Left hindlimb (tissue), 1 donor: ENCODE results near the gene EGFL7.

Experiments used
- DNase-seq: peaks from one replicate; pipeline ENCODE4 v3.0.0-alpha.2; 2018

The EGFL7 gene

DNA sequence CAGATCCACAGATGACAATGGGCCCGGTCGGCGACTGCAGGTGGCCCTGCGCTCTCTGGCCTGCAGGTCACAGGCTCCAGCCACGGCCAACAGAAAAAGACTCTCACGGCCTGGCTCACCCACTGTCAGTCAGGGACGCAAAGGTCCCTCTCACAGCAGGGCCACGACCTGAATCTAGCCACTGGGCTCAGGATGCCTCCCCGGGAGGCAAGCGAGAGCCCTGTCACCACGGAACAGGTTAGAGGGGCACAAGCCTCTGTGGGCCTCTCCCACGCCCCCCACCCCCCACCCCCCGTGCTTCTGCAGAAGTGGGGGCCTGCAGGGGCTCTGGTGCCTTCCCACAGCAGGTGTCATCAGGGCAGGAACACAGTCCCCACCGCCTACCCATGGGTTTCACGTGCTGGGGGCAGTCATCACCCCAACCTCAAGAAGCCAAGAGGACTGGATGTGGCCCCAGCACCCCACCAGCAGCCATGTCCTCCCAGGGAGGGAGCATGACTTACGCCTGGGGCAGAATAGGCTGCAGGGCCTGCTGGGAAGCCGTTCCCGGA, 17.3 kb upstream of the EGFL7 start:
- peak; percentile 32 for DNase-seq

DNA sequence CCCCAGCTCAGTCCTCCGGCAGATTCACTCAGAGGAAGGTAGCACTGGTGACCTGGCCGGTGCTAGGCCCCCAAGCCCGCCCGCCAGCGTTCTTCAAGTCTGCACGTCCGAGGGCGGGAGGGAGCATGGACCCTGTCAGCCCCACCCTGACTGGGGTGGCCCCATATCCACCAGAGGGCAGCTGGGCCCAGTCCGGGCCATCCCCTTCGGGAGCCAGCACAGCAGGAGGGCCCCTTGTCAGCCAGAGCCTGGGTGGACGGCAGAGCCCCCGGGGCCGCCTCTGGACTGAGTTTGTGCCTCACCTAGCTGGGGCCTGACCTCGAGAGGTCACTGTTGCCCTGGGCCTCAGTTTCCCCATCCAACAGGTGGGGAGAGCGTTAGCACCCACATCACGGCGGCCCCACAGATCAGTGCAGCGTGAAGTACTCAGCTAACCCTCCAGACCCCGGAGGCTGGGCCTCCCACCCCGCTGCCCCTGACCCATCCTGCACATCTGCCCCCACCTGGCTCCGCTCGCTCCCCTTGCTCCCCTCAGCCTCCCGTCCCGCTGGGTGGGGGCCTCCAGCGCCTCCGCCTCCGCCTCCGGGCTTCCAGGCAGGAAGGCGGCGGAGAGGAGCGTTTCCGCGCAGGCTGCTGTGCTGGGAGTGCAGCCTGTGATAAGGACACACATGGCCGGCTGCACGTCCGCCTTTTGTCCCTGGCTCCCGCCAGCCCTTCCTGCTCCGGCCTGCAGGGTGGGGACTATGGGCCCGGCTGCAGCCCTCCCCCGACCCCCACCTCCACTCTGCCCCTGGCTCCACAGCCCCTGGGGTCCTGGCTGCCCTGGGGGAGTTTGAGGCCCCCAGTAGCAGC, 16.6 kb upstream of the EGFL7 start:
- DNase-seq: peak; percentile 76

DNA sequence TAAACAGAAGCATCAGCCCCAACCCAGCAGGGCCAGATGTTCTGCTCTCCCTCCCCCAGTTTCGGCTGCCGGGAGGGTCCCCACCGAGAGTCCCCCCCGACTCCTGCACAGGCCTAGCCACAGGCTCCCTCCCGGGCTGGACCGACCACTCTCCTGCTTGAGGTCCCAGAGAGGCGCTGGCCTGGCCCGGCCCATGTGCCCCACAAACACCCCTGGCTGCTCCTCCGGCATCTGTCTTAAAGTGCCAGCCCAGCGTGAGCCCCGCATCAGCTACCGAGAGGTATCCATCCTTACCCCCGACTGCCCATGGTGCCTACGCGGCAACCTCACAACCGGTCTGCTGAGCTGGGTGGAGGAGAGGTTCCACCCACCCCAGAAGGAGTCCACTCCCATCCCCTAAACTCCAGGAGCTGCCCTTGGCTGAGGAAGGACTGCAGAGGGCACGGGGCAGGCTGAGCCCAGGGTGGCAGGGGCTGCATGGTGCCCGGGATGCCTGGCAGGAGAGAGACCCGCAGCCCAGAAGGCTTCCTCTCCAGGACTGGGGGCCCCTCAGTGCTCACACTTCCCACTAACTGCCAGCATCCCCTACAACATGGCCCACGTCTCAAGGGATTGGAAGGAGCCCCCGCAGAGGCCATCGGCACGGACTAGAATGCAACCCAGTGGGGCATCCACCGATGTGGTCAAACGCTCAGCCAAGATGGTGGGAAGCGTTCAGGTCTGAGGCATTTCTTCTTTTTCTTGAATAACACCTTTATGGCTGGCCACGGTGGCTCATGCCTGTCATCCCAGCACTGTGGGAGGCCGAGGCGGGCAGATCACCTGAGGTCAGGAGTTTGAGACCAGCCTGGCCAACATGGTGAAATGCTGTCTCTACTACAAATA, 15.6 kb upstream of the EGFL7 start:
- DNase-seq: peak; percentile 34

DNA sequence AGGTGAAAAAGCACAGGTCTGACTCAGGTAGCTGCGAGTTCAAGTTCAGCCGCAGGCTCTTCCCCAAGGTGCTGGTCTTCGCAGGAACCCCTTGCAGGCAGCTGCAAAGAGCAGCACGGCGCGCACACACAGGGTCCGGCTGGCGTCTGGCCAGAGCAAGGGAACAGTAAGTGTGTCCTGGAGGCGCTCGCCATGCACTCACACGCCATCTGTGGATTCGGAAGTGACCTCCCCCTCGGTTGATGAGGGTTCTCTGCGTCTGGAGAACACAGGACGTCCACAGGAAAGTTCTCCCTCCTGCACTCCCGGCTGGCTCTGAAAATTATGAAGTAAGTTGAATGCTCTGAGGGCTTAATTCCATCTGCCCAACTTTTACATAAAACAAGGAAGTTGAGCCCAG, 14.0 kb upstream of the EGFL7 start:
- peak; percentile 53 for DNase-seq

DNA sequence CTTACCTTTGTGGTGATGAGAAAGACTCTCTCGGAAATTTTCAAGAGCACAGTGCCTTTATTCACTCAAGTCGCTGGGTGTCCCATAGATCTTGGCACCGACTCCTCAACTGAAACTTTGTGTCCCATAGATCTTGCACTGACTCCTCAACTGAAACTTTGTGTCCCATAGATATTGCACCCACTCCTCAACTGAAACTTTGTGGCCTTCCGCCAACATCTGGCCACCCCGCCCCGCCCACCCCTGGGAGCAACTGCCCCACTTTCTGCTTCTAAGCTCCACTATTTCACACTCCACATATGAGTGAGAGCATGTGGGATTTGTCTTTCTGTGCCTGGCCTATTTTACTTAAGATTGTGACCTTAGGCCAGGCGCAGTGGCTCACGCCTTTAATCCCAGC, 12.7 kb upstream of the EGFL7 start:
- no peak for DNase-seq

DNA sequence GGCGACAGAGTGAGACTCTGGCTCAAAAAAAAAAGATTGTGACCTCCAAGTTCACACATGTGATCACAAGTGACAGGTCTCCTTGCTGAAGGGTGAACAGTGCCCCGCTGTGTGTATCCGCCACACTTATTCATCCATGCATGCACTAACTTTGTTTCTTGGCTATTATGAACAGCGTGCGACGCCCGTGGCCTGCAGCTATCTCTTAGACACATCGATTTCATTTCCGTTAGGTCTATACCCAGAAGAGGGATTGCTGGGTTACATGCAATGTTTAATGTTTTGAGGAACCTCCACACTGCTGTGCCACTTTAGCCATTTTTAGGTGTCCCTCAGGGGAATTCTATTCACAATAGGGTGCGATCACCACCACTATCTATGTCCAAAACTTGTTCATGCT, 12.1 kb upstream of the EGFL7 start:
- no peak for DNase-seq

DNA sequence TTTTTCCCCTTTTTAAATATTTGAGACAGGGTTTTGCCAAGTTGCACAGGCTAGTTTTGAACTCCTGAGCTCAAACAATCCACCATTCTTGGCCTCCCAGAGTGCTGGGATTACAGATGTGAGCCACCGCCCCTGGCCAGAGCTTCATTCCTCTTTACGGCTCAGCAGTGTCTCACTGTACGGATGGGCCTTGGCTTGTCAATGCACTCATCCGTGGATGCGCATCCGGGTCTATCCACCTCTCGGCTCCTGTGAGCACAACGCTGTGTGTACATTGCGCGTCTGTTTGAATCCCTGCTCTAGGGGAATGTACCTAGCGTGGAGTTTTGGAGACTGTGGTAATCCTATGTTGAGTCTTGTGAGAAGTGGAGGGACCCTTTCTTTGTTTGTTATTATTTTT, 10.9 kb upstream of the EGFL7 start:
- no peak for DNase-seq

DNA sequence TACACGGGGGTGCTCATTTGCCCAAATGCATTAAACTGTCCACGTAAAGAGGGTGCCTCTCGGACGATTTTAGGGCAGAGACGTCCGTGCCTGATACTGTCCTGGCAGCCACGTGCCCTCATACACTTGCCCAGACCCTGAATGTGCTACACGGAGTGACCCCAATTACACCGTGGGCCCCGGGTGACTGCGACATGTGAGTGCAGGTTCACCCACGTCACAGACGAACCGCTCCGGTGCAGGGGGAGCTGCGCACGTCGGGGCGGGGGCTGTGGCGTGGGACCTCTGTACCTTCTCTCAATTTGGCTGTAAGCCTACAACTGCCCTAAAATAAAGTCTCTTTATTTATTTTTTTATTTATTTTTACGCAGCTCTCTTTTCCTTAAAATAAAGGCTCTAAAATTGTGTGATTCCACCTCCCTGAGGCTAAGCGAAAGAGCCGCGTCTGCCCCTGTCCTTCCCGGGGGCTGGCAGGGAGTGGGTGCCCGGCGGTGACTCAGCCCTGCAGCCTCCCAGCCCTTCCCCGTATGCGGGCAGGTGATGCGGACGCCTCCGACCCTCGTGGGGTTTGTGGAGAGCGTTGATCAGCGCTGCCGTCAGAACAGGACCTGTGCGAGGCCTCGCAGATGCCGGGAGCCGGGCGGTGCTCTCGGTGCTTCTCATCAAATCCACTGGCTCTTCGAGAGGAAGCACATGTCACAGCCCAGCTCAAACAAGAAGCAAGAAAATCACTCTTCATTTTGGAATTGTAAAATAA, 9.2 kb upstream of the EGFL7 start:
- DNase-seq: no peak

DNA sequence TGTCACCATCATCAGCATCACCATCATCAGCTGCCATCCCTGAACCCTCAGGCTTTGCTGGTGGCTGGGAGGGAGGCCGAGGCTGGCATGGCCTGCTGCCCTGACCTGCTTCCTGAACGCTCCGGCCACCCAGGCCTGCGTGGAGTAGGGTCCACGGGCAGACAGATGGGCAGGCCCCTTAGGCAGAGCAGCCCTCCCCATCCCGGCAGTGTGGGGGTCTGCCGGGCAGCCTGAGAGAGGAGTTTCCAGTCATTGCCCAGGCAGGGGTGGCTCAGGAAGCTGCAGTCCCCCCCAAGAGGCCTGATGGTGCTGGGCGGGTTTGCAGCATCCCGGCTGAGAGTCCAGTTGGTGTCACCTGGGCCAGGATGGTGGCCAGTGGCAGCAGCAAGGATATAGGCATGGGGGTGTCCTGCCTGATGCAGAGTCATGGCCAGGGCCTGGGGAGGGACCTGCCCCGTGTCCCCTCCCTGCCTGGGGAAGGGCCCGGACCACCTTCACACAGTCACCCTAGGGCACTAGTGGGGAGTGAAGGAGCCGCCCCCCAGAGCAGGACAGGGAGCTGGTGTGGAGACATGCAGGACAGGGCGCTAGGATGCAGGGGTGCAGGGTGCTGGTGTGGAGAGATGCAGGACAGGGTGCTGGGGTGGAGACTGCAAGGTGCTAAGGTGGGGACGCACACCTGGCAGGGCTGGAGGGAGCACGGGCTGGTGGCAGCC, 7.7 kb upstream of the EGFL7 start:
- no peak for DNase-seq

DNA sequence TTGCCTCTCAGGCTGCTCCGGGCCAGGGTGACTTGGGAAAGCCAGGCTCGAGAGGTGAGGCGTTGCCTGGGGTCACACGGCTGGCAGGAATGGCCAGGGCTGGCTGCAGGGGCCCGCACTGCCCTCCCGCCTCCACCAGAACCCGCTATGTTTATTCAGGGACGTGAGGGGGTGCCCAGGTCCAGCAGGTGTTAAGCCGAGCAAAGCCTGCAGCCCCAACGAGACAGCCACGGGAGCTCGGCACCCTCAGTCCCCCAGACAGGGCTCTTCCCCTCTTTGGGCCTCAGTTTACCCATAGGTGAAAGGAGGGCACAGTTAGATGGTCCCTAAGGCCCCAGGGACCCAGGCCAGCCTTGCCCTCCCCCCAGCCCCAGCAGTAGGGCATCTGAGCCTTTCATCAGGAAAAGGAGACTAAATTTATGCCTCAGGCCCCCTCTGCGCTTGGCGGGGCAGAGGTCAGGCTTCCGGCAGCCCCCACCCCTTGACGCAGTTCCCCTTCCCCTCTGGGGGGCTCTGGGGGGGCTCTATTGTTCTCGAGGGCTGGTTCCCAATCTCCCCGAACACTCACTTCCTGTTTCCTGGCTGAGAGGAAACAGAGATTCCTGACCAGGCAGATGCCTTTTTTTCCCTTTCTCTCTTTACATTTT, 7.1 kb upstream of the EGFL7 start:
- peak; percentile 60 for DNase-seq

DNA sequence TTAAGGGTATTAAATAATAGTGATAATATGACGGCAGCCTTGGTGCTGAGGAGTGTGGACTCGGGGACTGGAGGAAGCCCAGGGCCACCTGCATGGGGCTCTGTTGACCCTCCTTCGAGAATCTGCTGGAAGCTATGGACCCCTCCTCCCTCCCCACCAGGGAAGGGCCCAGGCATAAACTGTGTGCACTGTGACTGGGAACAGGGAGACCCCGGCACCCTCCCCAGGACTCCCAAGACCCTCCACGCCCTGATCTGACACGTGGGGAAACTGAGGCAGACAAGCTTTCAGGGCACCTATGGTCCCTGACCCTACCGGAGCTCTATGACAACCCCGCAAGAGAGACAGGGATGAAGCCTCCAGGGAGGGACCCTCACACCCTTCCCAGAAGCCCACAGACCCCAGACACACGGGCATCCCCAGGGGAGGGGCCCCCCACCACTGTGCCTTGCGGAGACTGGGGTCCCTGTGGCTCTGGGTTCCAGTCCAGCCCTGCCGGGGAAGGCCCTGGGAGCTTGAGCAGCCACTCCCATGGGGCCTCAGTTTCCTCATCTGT, 6.5 kb upstream of the EGFL7 start:
- peak; percentile 32 for DNase-seq

DNA sequence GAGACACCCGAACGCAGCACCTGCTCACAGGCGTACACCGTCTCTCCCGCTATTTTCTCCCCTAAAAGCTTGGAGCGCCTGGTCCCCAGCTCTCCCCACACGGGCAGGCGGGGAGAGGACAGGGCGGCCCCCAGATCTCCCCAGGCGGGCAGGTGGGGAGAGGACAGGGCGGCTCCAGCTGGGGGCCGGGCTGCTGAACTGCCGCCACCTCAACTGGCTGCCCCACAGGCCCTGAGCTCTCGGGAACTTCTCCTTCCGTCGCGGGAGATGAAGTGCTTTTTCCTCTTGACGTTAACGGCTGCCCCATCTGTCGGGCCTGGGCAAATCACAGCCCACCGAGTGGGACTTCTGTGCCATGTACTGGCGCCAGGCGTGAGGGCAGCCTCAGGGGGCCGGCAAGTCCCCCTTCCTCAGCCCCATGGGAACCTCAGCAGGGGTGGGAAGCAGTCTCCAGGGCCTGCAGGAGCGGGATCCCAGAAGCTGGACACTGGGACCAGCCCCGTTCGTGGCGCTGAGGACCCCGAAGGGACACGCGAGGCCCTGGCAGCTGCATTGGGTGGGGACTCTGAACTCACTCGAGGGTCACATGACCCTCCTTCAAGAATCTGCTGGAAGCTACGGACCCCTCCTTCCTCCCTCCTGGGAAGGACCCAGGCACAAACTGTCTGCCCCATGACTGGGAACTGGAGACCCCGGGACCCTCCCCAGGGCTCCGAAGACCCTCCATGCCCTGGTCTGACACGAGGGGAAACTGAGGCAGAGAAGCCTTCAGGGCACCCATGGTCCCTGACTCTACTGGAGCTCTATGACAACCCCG, 5.7 kb upstream of the EGFL7 start:
- DNase-seq: peak; percentile 38

DNA sequence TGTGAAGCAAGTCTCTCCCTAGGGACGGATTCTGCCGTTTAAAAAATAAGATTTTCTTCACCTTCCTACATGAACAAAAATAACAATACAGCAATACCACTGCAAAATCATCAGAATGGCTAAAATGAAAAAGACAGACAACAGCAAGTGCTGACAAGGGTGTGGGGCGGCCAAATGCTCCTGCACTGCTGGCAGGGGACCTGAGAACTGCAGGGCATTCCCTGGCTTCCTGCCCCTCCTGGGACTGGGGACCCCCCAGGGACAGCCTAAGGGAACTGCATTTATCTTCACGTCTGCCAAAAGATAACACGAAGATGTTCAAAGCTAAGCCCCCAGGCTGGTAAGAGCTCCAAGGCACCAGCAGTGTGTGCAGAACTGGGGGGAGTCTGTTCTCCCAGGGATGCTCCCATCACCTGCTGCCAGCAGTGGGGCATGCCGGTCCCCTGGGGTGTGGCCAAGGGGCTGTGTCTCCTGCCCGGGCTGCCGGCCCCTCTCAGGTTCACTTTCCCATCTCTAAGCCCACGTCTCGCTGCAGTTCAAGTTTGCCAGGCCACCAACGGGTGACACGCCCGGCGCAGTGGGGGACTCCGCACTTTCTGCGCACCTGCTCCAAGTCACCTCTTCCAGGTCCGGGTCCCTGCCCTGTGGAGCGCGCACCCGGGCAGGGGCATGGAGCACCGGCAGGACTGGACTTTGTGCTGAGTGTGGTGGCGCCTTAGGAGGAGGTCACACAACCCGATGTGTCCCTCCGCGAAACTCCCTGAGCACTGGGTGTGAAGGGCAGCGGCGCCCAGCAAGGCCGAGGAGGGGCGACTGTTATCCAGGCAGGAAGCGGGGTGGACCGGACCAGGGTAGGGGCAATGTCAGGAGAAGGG, 4.5 kb upstream of the EGFL7 start:
- DNase-seq: no peak

DNA sequence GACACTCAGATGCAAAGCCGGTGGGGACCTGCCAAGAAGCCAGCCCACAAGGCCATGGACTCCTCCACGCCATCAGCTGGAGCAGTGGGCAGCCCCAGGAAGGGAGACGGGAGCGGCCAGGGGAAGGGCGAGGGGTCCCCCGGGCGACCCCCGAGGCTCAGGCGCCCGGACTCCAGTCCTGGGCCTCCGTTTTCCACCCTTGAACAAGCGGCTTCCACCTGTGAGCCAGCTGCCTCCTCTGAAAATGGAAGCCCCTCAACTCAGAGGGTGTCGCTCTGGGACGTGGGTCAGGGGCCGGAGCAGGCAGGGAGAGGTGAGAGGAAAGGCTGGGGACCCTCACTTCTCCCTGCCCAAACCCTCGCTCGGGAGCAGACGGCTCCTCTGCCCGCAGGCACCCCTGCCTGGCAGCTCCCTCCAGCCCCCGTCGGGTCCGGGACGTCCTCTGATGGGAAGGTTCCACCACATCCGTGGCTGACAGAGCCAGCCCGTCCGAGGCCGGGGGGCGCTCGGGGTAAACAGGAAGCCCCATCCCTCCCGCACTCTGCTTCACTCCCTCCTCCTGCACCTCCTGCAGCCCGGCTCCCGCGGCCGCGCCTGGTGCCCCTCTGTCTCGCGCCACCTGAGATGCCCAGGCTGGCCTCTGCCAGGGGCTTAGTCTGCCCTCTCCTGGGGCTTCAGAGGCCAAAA, 3.7 kb upstream of the EGFL7 start:
- no peak for DNase-seq

DNA sequence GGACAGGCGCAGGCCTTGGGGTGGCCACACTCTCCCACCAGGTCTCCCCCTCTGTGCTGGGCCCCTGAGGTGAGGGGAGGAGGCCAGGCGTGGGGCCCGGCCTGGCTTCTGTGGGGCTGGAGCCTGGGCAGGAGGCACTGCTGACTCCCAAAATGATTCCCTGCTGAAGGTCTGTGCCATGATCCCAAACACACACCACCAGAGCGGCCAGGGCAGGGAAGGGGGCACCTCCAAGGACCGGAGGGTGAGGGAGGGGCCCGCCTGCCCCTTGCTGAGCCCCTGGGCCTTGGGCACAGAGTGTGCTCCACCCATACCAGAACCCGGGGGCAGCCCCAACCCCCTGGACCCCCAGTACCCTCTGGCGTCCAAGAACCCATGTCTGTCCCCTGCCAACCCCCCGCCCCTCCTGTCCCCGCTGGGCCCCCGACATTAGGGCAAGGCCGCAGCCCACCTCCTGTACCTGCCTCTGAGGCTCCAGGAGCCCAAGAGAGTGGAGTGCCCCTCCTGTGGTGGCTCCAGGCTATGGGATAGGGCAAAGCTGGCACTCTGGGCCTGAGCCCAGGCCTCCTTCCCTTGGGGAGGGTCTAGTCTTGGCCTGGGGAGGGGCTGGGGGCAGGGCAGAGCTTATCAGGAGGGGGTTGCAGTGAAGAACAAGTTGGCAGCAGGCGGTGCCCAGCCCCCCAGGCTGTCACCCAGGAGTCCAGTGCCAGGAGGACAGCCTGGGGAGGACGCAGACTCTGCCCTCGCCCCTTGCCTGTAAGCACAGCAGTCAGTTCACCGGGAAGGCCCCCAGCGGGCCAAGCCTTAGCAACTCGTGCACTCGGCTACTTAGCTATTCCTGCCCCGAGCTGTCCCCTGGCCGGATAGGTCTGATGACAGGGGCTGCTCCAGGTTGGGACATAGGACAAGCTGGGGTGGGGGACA, 2.6 kb upstream of the EGFL7 start:
- DNase-seq: no peak

DNA sequence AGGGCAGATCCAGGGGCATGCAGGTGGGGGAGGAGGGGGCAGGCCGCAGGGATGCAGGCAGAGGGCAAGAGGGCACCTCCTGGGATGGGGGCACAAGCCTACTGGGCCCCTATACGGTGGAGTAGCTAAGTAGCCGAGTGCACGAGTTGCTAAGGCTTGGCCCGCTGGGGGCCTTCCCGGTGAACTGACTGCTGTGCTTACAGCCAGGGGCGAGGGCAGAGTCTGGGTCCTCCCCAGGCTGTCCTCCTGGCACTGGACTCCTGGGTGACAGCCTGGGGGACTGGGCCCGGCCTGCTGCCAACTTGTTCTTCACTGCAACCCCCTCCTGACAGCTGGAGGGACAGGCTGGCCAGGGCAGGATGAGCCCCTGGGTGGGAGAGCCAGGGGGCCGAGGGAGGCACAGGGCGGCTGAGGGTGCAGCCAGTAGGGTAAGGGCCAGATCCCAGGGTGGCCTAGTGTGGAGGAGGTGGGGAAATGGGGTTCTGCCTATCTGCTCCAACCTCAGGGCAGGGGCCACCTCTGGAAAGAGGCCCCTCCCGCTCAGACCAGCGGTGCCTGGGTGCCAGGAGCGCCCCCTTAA, 1.7 kb upstream of the EGFL7 start:
- DNase-seq: no peak

DNA sequence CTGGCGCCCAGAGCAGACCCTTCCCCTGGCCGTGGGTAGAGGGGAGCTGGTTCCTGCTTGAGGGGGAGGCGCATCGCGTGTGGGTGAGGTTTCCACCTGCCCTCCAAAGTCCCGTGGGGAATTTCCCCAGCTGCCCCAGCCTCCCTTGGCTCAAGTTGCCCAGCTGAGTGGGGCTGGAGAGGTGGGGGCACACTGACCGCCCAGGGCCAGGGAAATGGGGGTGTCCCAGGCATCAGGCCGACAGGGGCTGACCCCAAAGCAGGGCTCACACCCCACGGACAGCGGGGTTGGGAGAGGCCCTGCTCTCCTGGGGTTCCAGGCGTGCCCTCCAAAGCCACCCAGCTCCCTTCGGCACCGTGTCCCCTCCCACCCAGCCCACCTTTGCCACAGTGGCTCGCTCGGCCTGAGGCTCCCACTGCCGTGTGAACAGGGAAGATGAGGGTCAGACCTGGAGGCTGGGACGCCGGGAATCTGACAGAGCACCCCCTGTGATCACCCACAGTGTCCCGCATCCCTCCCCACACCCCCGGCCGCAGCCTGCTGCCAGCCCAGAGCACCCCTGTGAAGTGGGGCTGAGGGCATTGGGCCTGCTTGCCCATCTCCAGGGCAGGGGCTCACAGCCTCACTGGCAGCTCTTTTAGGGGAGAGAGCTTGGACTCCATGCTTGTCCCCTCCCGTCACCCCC, 933 bp upstream of the EGFL7 start:
- DNase-seq: no peak
